Peyer's patch (tissue), 4 donors: ENCODE results near the gene PHOSPHO1. TPM values are rescaled to one million over a fixed set of nuclear protein-coding genes. Genes with fewer than 3 reads are reported as not detected.

ENCODE experiments used
- DNase-seq, 3 donors: peaks; one replicate each; pipeline ENCODE4 v3.0.0-alpha.2; 2017 to 2019
- H3K27ac ChIP-seq, 4 donors: fragments of 200-600 bp; sonication (generic); one replicate each; pipeline ENCODE4 v1.5.1; 2016 to 2019
- H3K27me3 ChIP-seq, 2 donors: fragments of 200-600 bp; sonication (generic); one replicate each; pipeline ENCODE4 v1.5.1; 2019
- H3K36me3 ChIP-seq, 3 donors: fragments of 200-600 bp; sonication (generic); one replicate each; pipeline ENCODE4 v1.5.1; 2016 to 2019
- H3K4me1 ChIP-seq, 4 donors: fragments of 200-600 bp; sonication (generic); one replicate each; pipeline ENCODE4 v1.5.1; 2016 to 2019
- H3K4me3 ChIP-seq, 4 donors: fragments of 200-600 bp; sonication (generic); 1 replicate in 3 of 4; 2 replicates in 1 of 4; pipeline ENCODE4 v1.5.1; 2016 to 2019; ENCODE audit warnings: mild to moderate bottlenecking in 1 of 4
- H3K9me3 ChIP-seq, 4 donors: fragments of 200-600 bp; sonication (generic); one replicate each; pipeline ENCODE4 v1.5.1; 2016 to 2019; ENCODE audit warnings: mild to moderate bottlenecking in 1 of 4
- POLR2A ChIP-seq, 2 donors: fragments of 450-650 bp; IDR thresholded peaks; one replicate each; pipeline ENCODE4 v1.5.1; 2017; ENCODE audit warnings: antibody characterized with exemption in 2 of 2, mild to moderate bottlenecking in 2 of 2, moderate library complexity in 2 of 2
- total RNA-seq, 4 donors: library from RNA; depleted of rRNA; stranded (reverse); fragments of >200 nt; gene quantifications; one replicate each; pipeline ENCODE4 v1.1.0, GENCODE V29; 2016
- TF ChIP-seq, protein P1 (sequence below), 6 experiments: fragments of 450-650 bp in 4 of 6; fragments of 200-600 bp in 2 of 6; sonication (generic) in 1 of 6; IDR thresholded peaks; one replicate each; pipeline ENCODE4 v1.5.1; 2017 to 2019; ENCODE audit warnings: antibody characterized with exemption in 6 of 6, mild to moderate bottlenecking in 3 of 6, moderate library complexity in 1 of 6

Gene PHOSPHO1
- total RNA-seq, 4 donors from 2014 or later = not detected

DNA sequence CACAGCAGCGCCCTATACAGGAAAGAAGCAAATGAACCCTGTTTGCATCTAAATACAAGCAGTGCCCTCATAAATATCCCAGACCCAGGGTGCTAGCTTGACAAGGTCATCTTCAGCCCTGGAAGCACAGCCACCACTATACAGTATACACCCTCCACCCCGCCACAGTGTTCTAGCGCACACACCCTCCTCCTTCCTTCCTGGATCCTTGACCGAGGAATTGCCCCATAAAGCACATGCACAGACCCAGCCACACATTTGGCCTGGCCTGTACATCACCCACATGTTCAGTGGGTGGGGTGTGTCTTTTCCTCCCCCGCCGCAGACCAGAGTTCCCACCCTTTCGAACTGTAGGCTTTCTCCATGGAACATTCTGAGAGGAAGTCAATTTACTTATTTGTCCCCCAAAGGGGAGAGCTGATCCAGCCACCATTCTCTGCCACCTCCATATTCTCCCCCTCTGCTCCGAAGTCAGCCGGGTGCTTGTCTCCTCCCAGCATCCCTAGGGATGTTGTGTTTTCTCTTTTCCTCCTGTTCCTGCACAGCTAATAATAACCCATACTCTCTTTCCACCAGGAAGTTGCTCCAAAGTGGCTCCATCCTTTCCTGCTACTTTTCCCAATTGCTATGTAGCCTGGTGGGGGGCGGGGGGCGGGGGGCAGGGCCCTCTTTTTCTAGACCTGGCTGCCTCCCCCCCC lies 13.5 kb downstream of the PHOSPHO1 start:
- TF ChIP-seq, protein P1, sequence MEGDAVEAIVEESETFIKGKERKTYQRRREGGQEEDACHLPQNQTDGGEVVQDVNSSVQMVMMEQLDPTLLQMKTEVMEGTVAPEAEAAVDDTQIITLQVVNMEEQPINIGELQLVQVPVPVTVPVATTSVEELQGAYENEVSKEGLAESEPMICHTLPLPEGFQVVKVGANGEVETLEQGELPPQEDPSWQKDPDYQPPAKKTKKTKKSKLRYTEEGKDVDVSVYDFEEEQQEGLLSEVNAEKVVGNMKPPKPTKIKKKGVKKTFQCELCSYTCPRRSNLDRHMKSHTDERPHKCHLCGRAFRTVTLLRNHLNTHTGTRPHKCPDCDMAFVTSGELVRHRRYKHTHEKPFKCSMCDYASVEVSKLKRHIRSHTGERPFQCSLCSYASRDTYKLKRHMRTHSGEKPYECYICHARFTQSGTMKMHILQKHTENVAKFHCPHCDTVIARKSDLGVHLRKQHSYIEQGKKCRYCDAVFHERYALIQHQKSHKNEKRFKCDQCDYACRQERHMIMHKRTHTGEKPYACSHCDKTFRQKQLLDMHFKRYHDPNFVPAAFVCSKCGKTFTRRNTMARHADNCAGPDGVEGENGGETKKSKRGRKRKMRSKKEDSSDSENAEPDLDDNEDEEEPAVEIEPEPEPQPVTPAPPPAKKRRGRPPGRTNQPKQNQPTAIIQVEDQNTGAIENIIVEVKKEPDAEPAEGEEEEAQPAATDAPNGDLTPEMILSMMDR (IDR thresholded peaks at IDR 0.05) = no peak
- TF ChIP-seq POLR2A (IDR thresholded peaks at IDR 0.05) = no peak
- H3K9me3 ChIP-seq = no peaks in the 10 kb centered on the region
- peaks cover 0 to 47% (median 34%) of the 10 kb centered on the region in 4 donors for H3K4me1 ChIP-seq
- H3K4me3 ChIP-seq = no peak overlapping the region
- no peaks in the 10 kb centered on the region for H3K27me3 ChIP-seq
- peak overlapping the region; percentile 59 to 90 (median 61) for H3K27ac ChIP-seq
- peak in 2 of 3 donors; percentile 59 to 67 for DNase-seq
- no peaks in the 10 kb centered on the region for H3K36me3 ChIP-seq

DNA sequence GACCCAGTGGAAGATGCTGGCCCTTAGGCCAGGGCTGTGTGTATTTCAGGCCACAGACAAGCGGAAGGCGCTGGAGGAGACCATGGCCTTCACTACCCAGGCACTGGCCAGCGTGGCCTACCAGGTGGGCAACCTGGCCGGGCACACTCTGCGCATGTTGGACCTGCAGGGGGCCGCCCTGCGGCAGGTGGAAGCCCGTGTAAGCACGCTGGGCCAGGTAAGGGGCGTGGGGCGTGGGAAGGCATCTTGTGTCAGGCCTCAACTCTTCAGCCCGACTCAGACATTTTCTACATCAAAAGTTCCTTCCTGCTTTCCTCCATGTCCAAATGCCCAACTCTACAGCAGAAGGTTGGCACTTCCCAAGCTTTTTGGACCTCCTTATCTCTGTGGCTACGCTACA lies 14.1 kb downstream of the PHOSPHO1 start:
- no peaks in the 10 kb centered on the region for H3K27me3 ChIP-seq
- TF ChIP-seq POLR2A (IDR thresholded peaks at IDR 0.05) = no peak
- TF ChIP-seq, protein P1 (IDR thresholded peaks at IDR 0.05) = no peak
- no peak for DNase-seq
- peaks cover 0 to 47% (median 34%) of the 10 kb centered on the region in 4 donors for H3K4me1 ChIP-seq
- peak overlapping the region; percentile 43 to 90 (median 60) for H3K27ac ChIP-seq
- no peak overlapping the region for H3K4me3 ChIP-seq
- no peaks in the 10 kb centered on the region for H3K9me3 ChIP-seq
- H3K36me3 ChIP-seq = no peaks in the 10 kb centered on the region

DNA sequence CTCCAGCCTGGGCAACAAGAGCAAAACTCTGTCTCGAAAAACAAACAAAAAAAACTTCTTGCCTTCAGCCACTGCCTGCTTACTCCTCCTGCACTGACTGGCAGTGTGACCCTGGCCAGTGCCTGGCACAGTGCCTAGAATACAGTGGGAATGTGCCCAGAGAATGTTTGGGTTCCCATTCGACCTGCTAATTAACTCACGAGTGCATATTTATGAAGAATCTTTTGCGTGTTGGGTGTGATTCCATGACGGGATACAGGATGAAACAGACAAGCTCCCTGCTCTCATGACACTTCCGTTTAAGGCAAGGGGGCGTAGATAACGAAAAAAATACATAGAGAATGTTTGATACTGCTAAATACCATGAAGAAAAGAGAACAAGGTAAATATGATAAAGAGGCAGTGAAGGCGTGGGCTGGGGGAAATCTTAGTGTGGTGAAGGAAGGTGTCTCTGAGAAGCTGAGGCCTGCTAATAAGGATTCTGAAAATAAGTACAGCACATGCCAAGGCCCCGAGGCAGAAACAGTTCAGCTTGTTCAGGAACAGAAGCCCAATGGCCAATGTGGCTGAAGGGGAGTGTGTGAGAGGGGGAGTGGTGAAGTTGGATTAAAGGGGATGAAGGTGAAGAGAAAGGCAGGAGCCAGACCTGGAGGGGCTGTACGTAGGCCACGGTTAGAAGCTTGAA lies 15.8 kb downstream of the PHOSPHO1 start:
- H3K27ac ChIP-seq = peak overlapping the region in 3 of 4 donors; percentile 12 to 90 (median 43)
- no peak for DNase-seq
- peak overlapping the region in 2 of 4 donors; percentile 23 to 43 for H3K4me3 ChIP-seq
- H3K9me3 ChIP-seq = no peaks in the 10 kb centered on the region
- H3K27me3 ChIP-seq = no peaks in the 10 kb centered on the region
- no peaks in the 10 kb centered on the region for H3K36me3 ChIP-seq
- TF ChIP-seq, protein P1 (IDR thresholded peaks at IDR 0.05) = no peak
- TF ChIP-seq POLR2A (IDR thresholded peaks at IDR 0.05) = no peak
- peaks cover 0 to 44% (median 32%) of the 10 kb centered on the region in 4 donors for H3K4me1 ChIP-seq

DNA sequence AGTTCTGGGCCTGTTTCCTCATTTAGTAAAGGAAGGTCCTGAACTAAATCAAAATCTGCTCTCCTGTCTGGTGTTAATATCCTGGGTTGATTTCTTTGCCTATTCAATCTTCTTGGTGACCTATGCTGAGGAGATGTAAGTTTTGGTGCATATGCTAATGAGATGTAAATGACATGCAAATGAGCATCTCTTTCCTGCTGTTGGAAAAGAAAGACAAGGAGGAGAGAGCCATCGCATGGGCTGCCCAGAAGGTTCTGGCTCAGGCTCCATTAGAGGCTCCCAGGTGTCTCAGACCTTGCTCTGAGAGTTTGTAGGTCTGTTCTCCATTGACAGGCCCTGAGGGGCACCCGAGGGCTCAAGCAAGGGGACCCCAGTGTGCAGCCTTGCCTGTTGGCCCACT lies 16.7 kb downstream of the PHOSPHO1 start:
- H3K4me3 ChIP-seq = peak overlapping the region in 3 of 4 donors; percentile 14 to 43 (median 23)
- DNase-seq = no peak
- no peaks in the 10 kb centered on the region for H3K27me3 ChIP-seq
- no peak for TF ChIP-seq POLR2A (IDR thresholded peaks at IDR 0.05)
- TF ChIP-seq, protein P1 (IDR thresholded peaks at IDR 0.05) = no peak
- no peaks in the 10 kb centered on the region for H3K9me3 ChIP-seq
- H3K4me1 ChIP-seq = peaks cover 0 to 41% (median 30%) of the 10 kb centered on the region in 4 donors
- no peaks in the 10 kb centered on the region for H3K36me3 ChIP-seq
- H3K27ac ChIP-seq = peak overlapping the region; percentile 12 to 90 (median 28)

DNA sequence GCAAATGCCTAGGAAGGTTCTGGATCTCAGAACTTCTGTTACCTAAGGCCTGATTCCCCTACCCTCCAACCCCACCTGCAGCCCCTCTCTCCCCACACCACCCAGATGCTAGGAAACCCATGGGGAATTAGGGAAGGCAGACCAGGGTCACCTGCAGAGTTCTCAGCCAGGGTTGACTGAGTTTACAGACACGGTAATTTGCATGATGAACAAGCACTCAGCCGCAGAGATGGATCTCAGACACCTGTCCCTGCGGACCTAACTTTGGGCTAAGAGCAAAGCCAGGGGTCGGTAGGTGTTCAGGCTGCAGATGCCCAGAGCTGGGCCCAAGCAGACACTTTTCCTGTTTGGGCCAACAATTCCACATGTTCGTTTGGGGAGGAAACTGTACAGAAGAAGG lies 17.2 kb downstream of the PHOSPHO1 start:
- H3K27me3 ChIP-seq = no peaks in the 10 kb centered on the region
- peaks cover 0 to 41% (median 30%) of the 10 kb centered on the region in 4 donors for H3K4me1 ChIP-seq
- no peaks in the 10 kb centered on the region for H3K9me3 ChIP-seq
- peak overlapping the region in 3 of 4 donors; percentile 14 to 90 (median 43) for H3K27ac ChIP-seq
- H3K4me3 ChIP-seq = peak overlapping the region in 3 of 4 donors; percentile 6 to 43 (median 23)
- DNase-seq = peak in 1 of 3 donors; percentile 75
- TF ChIP-seq POLR2A (IDR thresholded peaks at IDR 0.05) = no peak
- TF ChIP-seq, protein P1 (IDR thresholded peaks at IDR 0.05) = no peak
- no peaks in the 10 kb centered on the region for H3K36me3 ChIP-seq
